HT1080 (cell line): ENCODE data around the gene NOX4. TPM values are rescaled to one million over a fixed set of nuclear protein-coding genes. Genes with fewer than 3 reads are reported as not detected.
"Not testable (repeated sequence)": the region's sequence is repeated elsewhere in the genome, so short reads cannot be mapped to it uniquely, and the experiment has no call there.

Source experiments
- DNase-seq: peaks from one replicate; pipeline ENCODE4 v3.0.0-alpha.2; 2015; ENCODE audit warnings: low read depth
- total RNA-seq: library from RNA; depleted of rRNA; stranded (reverse); fragments of >200 nt; shearing (Covaris generic); gene quantifications from 2 replicates; pipeline ENCODE4 v1.2.3, GENCODE V29; 2014; rRNA removed

NOX4 gene
- total RNA-seq, 1 experiment from 2014 or later: 16.6 TPM

- DNase-seq: not testable (repeated sequence)
Measured at GRCh38 chr11:89309321-89309985, 181.7 kb downstream of the NOX4 start.

GRCh38 chr11:89308272-89308671 lies 182.9 kb downstream of the NOX4 start:
- not testable (repeated sequence) for DNase-seq

GRCh38 chr11:89303029-89303428 lies 188.1 kb downstream of the NOX4 start:
- not testable (repeated sequence) for DNase-seq

- DNase-seq: not testable (repeated sequence)
Measured at GRCh38 chr11:89295023-89295422, 196.2 kb downstream of the NOX4 start.

- no peak for DNase-seq
Measured at GRCh38 chr11:89293965-89294679, 197.1 kb downstream of the NOX4 start.

GRCh38 chr11:89288004-89288403 lies 203.2 kb downstream of the NOX4 start:
- DNase-seq: not testable (repeated sequence)

GRCh38 chr11:89286601-89287000 lies 204.6 kb downstream of the NOX4 start:
- DNase-seq: not testable (repeated sequence)

GRCh38 chr11:89281032-89281677 lies 210.0 kb downstream of the NOX4 start:
- not testable (repeated sequence) for DNase-seq

GRCh38 chr11:89279176-89279575 lies 212.0 kb downstream of the NOX4 start:
- DNase-seq: no peak

GRCh38 chr11:89275966-89276365 lies 215.2 kb downstream of the NOX4 start:
- no peak for DNase-seq

Other genes with a start within 250 kb of the NOX4 start
- not detected in 2 replicates for gene TRIM77, start 218.9 kb upstream of the NOX4 start, total RNA-seq